Endothelial cell of umbilical vein (primary cell): ENCODE results near the gene B2M. TPM values are rescaled to one million over a fixed set of nuclear protein-coding genes. Genes with fewer than 3 reads are reported as not detected.

Source experiments
- BruUV-seq: library from RNA; stranded (reverse); fragments of 400-500 nt; replicated peaks from 2 replicates; lab custom pipeline; 2021; lab: Mats Ljungman, UMichigan
- CTCF ChIA-PET: fragments of 300-600, 350-600 bp; sonication (Branson Sonifier 250); formaldehyde crosslinking; loops from one replicate; lab custom pipeline; 2021; ENCODE audit warnings: antibody characterized with exemption, inconsistent platforms; lab: Charles Lee
- POLR2A ChIA-PET: fragments of 300-600, 350-600 bp; sonication (Branson Sonifier 250); formaldehyde crosslinking; loops from one replicate; lab custom pipeline; 2021; ENCODE audit warnings: antibody characterized with exemption, inconsistent platforms; lab: Charles Lee
- DNase-seq: peaks from one replicate; pipeline ENCODE4 v3.0.0-alpha.2; 2011; ENCODE audit warnings: low read depth, low spot score
- FAIRE-seq: peaks from 2 replicates; lab custom pipeline; 2011; peaks lifted over from hg19 to GRCh38; lab: Jason Lieb, UNC
- H2AFZ ChIP-seq: 2 replicates; pipeline ENCODE4 v1.6.0; 2012; ENCODE audit warnings: low read depth, low read length, control low read depth, inconsistent platforms
- H3K27ac ChIP-seq: 2 replicates; pipeline ENCODE4 v1.5.1; 2011; ENCODE audit warnings: low read depth, mild to moderate bottlenecking, control low read depth, low read length, moderate library complexity; ENCODE audit not compliant: insufficient read depth
- H3K27me3 ChIP-seq, 2 experiments: 2 replicates each; pipeline versions ENCODE4 v1.6.0 to v1.6.1; 2011; ENCODE audit warnings: low read length in 2 of 2, mixed read lengths in 1 of 2; ENCODE audit not compliant: control insufficient read depth in 2 of 2, insufficient read depth in 2 of 2
- H3K36me3 ChIP-seq, 2 experiments: 2 replicates in 1 of 2; 3 replicates in 1 of 2; pipeline ENCODE4 v1.5.1; 2011; ENCODE audit warnings: low read length in 2 of 2, mild to moderate bottlenecking in 1 of 2, moderate library complexity in 1 of 2; ENCODE audit not compliant: control insufficient read depth in 2 of 2, insufficient read depth in 2 of 2; ENCODE audit errors: extremely low read depth in 1 of 2
- H3K4me1 ChIP-seq: 3 replicates; pipeline ENCODE4 v1.5.1; 2011; ENCODE audit warnings: mild to moderate bottlenecking, low read length; ENCODE audit not compliant: control insufficient read depth, insufficient read depth; ENCODE audit errors: extremely low read depth
- H3K4me2 ChIP-seq: 2 replicates; pipeline ENCODE4 v1.6.1; 2011; ENCODE audit warnings: low read length, control low read depth, mixed read lengths; ENCODE audit not compliant: insufficient read depth
- H3K4me3 ChIP-seq, 3 experiments: fragments of 200-600 bp in 1 of 3; sonication (generic), shearing (Covaris generic) in 1 of 3; replicated peaks in 1 of 3; 2 replicates each; pipeline ENCODE4 v1.5.1; 2011 to 2016; ENCODE audit warnings: control low read depth in 3 of 3, low read length in 3 of 3, mild to moderate bottlenecking in 2 of 3, inconsistent platforms in 1 of 3, low read depth in 1 of 3, moderate library complexity in 1 of 3; ENCODE audit not compliant: insufficient read depth in 1 of 3
- H3K79me2 ChIP-seq: 2 replicates; pipeline ENCODE4 v1.6.0; 2012; ENCODE audit warnings: low read length, inconsistent platforms; ENCODE audit not compliant: control insufficient read depth, insufficient read depth
- H3K9ac ChIP-seq: replicated peaks from 2 replicates; pipeline ENCODE3; 2011; ENCODE audit warnings: low read length, control low read depth; ENCODE audit not compliant: insufficient read depth; ENCODE audit errors: extremely low read depth
- H3K9me1 ChIP-seq: replicated peaks from 3 replicates; pipeline ENCODE4 v1.6.0; 2011; ENCODE audit warnings: mild to moderate bottlenecking, low read length; ENCODE audit not compliant: control insufficient read depth, insufficient read depth; ENCODE audit errors: extremely low read depth
- H3K9me3 ChIP-seq: replicated peaks from 2 replicates; pipeline ENCODE4 v1.5.1; 2012; ENCODE audit warnings: low read length, inconsistent platforms; ENCODE audit not compliant: control insufficient read depth, insufficient read depth
- H4K20me1 ChIP-seq: replicated peaks from 2 replicates; pipeline ENCODE3; 2011; ENCODE audit warnings: mild to moderate bottlenecking, low read length; ENCODE audit not compliant: control insufficient read depth, insufficient read depth; ENCODE audit errors: extremely low read depth
- FOS ChIP-seq: IDR thresholded peaks from 2 replicates; pipeline ENCODE4 v1.6.1; 2011; ENCODE audit warnings: mild to moderate bottlenecking, low read length, moderate library complexity, borderline replicate concordance; ENCODE audit not compliant: insufficient read depth
- GATA2 ChIP-seq: IDR thresholded peaks from 2 replicates; pipeline ENCODE4 v1.7.0; 2011; ENCODE audit warnings: low read depth, mild to moderate bottlenecking, moderate library complexity, mixed read lengths, low read length; ENCODE audit not compliant: insufficient read length, insufficient read depth
- JUN ChIP-seq: IDR thresholded peaks from 2 replicates; pipeline ENCODE4 v1.6.1; 2011; ENCODE audit warnings: borderline replicate concordance, low read depth; ENCODE audit not compliant: insufficient read length, insufficient read depth
- MYC ChIP-seq: IDR thresholded peaks from one replicate; pipeline ENCODE4 v1.6.1; 2011; ENCODE audit warnings: mild to moderate bottlenecking, low read depth, low read length
- POLR2A ChIP-seq: IDR thresholded peaks from 2 replicates; pipeline ENCODE4 v1.6.1; 2012; ENCODE audit warnings: low read depth, mild to moderate bottlenecking, control low read depth, low read length
- POLR2AphosphoS5 ChIP-seq: IDR thresholded peaks from 2 replicates; pipeline ENCODE4 v1.6.1; 2012; ENCODE audit warnings: low read depth, mild to moderate bottlenecking, control low read depth, low read length, moderate library complexity; ENCODE audit not compliant: insufficient read depth
- dilution Hi-C: fragments of 300-500 bp; cut with MboI; formaldehyde crosslinking; loops from one replicate; pipeline ENCODE4 v1.15.0; 2019; ENCODE audit warnings: low sequenced_read_pairs; ENCODE audit not compliant: extremely low pct_ligation_motif_present
- intact Hi-C: fragments of 100-400 bp; cut with micrococcal nuclease; formaldehyde crosslinking; loops from one replicate; pipeline ENCODE4 v1.10.0; 2022
- polyA plus RNA-seq, 4 experiments: library from polyadenylated mRNA; depleted of rRNA in 3 of 4; stranded (reverse) in 3 of 4; unstranded in 1 of 4; fragments of >200 nt; gene quantifications; 2 replicates each; pipeline versions ENCODE4 v1.2.1 to v1.2.3, GENCODE V29; 2011 to 2012; ENCODE audit warnings: missing spikeins in 1 of 4
- total RNA-seq: library from RNA; stranded (reverse); gene quantifications from 2 replicates; pipeline ENCODE4 v1.2.3, GENCODE V29; 2021
- TF ChIP-seq, protein P1 (sequence below), 2 donors: IDR thresholded peaks; 1 replicate in 1 of 2; 2 replicates in 1 of 2; pipeline ENCODE4 v1.5.1; 2011; ENCODE audit warnings: low read length in 2 of 2, mild to moderate bottlenecking in 2 of 2, moderate library complexity in 2 of 2, control low read depth in 1 of 2, inconsistent platforms in 1 of 2, low read depth in 1 of 2; ENCODE audit not compliant: insufficient read depth in 1 of 2; ENCODE audit errors: extremely low read depth in 1 of 2
- TF ChIP-seq, protein P2 (sequence below): IDR thresholded peaks from 2 replicates; pipeline ENCODE4 v1.6.1; 2011; ENCODE audit not compliant: insufficient read depth, insufficient read length

B2M gene
- total and polyA plus RNA-seq, 2 donors (not counting 3 experiments of a cell fraction or from before 2014, with no cell fraction given) = 985 to 5,206 TPM

DNA sequence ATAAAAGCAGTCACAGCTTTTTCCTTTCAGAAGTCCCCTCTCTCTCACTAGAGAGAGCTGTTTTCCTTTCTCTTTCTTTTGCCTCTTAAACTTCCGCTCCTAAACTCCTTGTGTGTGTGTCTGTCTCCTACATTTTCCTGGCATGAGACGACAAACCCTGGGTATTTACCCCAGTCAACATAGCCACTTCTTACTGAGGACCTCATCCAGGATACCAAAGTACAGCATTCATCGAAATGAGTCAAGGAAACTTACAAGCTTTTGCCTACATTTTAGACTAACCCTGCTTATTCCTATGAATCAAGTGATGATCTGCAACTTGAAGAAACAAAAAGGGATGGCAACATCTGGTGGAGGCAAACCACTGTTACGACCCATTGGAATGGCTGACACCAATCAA, 16.9 kb upstream of the B2M start:
- BruUV-seq = no TSS peak
- no peak for FAIRE-seq

More for the DNA sequence above, 16.9 kb upstream of the B2M start:
- Histone ChIP-seq H4K20me1 (no peaks in the 10 kb centered on the region), H3K27me3 (peaks cover 10 to 29% of the 10 kb centered on the region in 2 experiments), H3K9ac (no peak overlapping the region), H3K9me1 (no peaks in the 10 kb centered on the region), H3K79me2 (no peaks in the 10 kb centered on the region), H3K4me2 (no peak overlapping the region), H3K9me3 (no peaks in the 10 kb centered on the region), H3K27ac (no peak overlapping the region), H2AFZ (no peak overlapping the region), H3K36me3 (no peaks in the 10 kb centered on the region), H3K4me3 (no peak overlapping the region), H3K4me1 (no peaks in the 10 kb centered on the region)
- POLR2A ChIA-PET = no interaction called here
- CTCF ChIA-PET = interaction anchor here (1.5 kb wide), 2 partner anchors 11 to 44 kb away, joined by 7 to 8 read pairs; no protein-coding TSS in a partner anchor
- intact Hi-C loops = no loop called here
- TF ChIP-seq, protein P1, sequence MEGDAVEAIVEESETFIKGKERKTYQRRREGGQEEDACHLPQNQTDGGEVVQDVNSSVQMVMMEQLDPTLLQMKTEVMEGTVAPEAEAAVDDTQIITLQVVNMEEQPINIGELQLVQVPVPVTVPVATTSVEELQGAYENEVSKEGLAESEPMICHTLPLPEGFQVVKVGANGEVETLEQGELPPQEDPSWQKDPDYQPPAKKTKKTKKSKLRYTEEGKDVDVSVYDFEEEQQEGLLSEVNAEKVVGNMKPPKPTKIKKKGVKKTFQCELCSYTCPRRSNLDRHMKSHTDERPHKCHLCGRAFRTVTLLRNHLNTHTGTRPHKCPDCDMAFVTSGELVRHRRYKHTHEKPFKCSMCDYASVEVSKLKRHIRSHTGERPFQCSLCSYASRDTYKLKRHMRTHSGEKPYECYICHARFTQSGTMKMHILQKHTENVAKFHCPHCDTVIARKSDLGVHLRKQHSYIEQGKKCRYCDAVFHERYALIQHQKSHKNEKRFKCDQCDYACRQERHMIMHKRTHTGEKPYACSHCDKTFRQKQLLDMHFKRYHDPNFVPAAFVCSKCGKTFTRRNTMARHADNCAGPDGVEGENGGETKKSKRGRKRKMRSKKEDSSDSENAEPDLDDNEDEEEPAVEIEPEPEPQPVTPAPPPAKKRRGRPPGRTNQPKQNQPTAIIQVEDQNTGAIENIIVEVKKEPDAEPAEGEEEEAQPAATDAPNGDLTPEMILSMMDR (IDR thresholded peaks at IDR 0.05; ENCODE audit: extremely low read depth in 1 of 2, insufficient read depth in 1 of 2, low read depth in 1 of 2, low read length in 2 of 2) = no peak
- TF ChIP-seq FOS (no peak), JUN (no peak), MYC (no peak), POLR2A (no peak), GATA2 (no peak), POLR2AphosphoS5 (no peak)
- TF ChIP-seq, protein P2, sequence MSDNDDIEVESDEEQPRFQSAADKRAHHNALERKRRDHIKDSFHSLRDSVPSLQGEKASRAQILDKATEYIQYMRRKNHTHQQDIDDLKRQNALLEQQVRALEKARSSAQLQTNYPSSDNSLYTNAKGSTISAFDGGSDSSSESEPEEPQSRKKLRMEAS = no peak
- DNase-seq = no peak
- dilution Hi-C loops = no loop called here
